PC-3 (cell line): ENCODE measurements around the gene OR2J2. TPM values are rescaled to one million over a fixed set of nuclear protein-coding genes. Genes with fewer than 3 reads are reported as not detected.
"Not testable (repeated sequence)": the region's sequence is repeated elsewhere in the genome, so short reads cannot be mapped to it uniquely, and the experiment has no call there.

Experiments
- ATAC-seq: fragments of 200-7000 bp; cut with Tn5 transposase; 2 replicates; pipeline ENCODE4 v1.9.1; 2020; ENCODE audit warnings: mild to moderate bottlenecking, moderate library complexity
- BruUV-seq: library from RNA; stranded (reverse); fragments of 400-500 nt; replicated peaks from 2 replicates; lab custom pipeline; 2021; lab: Mats Ljungman, UMichigan
- CTCF ChIA-PET: fragments of 300-600 bp; sonication (Branson Sonifier 250); formaldehyde crosslinking; loops from one replicate; lab custom pipeline; 2022; ENCODE audit warnings: antibody characterized with exemption; lab: Charles Lee
- POLR2A ChIA-PET: fragments of 300-600 bp; sonication (Branson Sonifier 250); formaldehyde crosslinking; loops from one replicate; lab custom pipeline; 2022; ENCODE audit warnings: antibody characterized with exemption; ENCODE audit not compliant: unreplicated experiment; lab: Charles Lee
- DNase-seq: peaks from one replicate; pipeline ENCODE4 v3.0.0-alpha.2; 2015
- H2AFZ ChIP-seq: fragments of 300-600 bp; sonication (generic); 2 replicates; pipeline ENCODE4 v1.6.0; 2016; ENCODE audit warnings: antibody characterized with exemption, low read length
- H3F3A ChIP-seq: fragments of 300-600 bp; sonication (generic); one replicate; pipeline ENCODE4 v1.6.0; 2017; ENCODE audit warnings: antibody characterized with exemption, low read length, control low read depth, mild to moderate bottlenecking; ENCODE audit not compliant: unreplicated experiment
- H3K27ac ChIP-seq: fragments of 300-600 bp; sonication (generic); 2 replicates; pipeline ENCODE4 v1.5.1; 2016; ENCODE audit warnings: mild to moderate bottlenecking, low read length
- H3K27me3 ChIP-seq: fragments of 300-600 bp; sonication (generic); 2 replicates; pipeline ENCODE4 v1.6.1; 2016; ENCODE audit warnings: low read length, mixed read lengths
- H3K36me3 ChIP-seq: fragments of 300-600 bp; sonication (generic); 2 replicates; pipeline ENCODE4 v1.6.1; 2016; ENCODE audit warnings: low read depth, mixed run types, low read length, mixed read lengths
- H3K4me1 ChIP-seq: fragments of 300-600 bp; sonication (generic); 2 replicates; pipeline ENCODE4 v1.5.1; 2016; ENCODE audit warnings: low read length; ENCODE audit not compliant: insufficient read depth
- H3K4me2 ChIP-seq: fragments of 300-600 bp; sonication (generic); 2 replicates; pipeline ENCODE4 v1.6.0; 2016; ENCODE audit warnings: low read length
- H3K4me3 ChIP-seq: fragments of 300-600 bp; sonication (generic); 2 replicates; pipeline ENCODE4 v1.5.1; 2016; ENCODE audit warnings: mild to moderate bottlenecking, low read length, mixed read lengths
- H3K79me2 ChIP-seq: fragments of 300-600 bp; sonication (generic); 2 replicates; pipeline ENCODE4 v1.6.1; 2017; ENCODE audit warnings: low read length, mixed read lengths
- H3K9ac ChIP-seq: fragments of 300-600 bp; sonication (generic); 2 replicates; pipeline ENCODE4 v1.6.0; 2016; ENCODE audit warnings: mild to moderate bottlenecking, low read length
- H3K9me2 ChIP-seq: fragments of 300-600 bp; sonication (generic); replicated peaks from 2 replicates; pipeline ENCODE4 v1.6.1; 2016; ENCODE audit warnings: mixed run types, low read length, mixed read lengths
- H3K9me3 ChIP-seq: fragments of 300-600 bp; sonication (generic); 2 replicates; pipeline ENCODE4 v1.6.1; 2016; ENCODE audit warnings: low read length, mixed read lengths
- H4K20me1 ChIP-seq: fragments of 300-600 bp; sonication (generic); 2 replicates; pipeline ENCODE4 v1.6.1; 2016; ENCODE audit warnings: low read length, mixed read lengths
- CTCF ChIP-seq: fragments of 300-600 bp; sonication (generic); conservative IDR thresholded peaks from 2 replicates; pipeline ENCODE4 v1.5.1; 2017; ENCODE audit warnings: antibody characterized with exemption, low read depth, mild to moderate bottlenecking, low read length
- EZH2 ChIP-seq: fragments of 300-600 bp; sonication (generic); IDR thresholded peaks from one replicate; pipeline ENCODE4 v1.6.1; 2017; ENCODE audit warnings: antibody characterized with exemption, mild to moderate bottlenecking, low read length; ENCODE audit not compliant: unreplicated experiment
- EZH2phosphoT487 ChIP-seq: fragments of 300-600 bp; sonication (generic); IDR thresholded peaks from 2 replicates; pipeline ENCODE4 v1.6.1; 2018; ENCODE audit warnings: mild to moderate bottlenecking, antibody characterized with exemption, low read length, borderline replicate concordance
- intact Hi-C: fragments of 100-400 bp; cut with micrococcal nuclease; formaldehyde crosslinking; loops from 2 replicates; pipeline ENCODE4 v1.9.0; 2023
- total RNA-seq: library from RNA; depleted of rRNA; stranded (reverse); fragments of >200 nt; gene quantifications from 2 replicates; pipeline ENCODE4 v1.2.3, GENCODE V29; 2014

Gene OR2J2
- total RNA-seq, 1 experiment from 2014 or later: not detected

- CTCF ChIA-PET: no interaction called here
- H3K4me3 ChIP-seq: no peak overlapping the region
- no peaks in the 10 kb centered on the region for H3K36me3 ChIP-seq
- ATAC-seq: no peak
- no peak for TF ChIP-seq EZH2
- no peak for TF ChIP-seq EZH2phosphoT487
- no peak for TF ChIP-seq CTCF
- POLR2A ChIA-PET: no interaction called here
- BruUV-seq: no TSS peak
- intact Hi-C loops: no loop called here
- DNase-seq: no peak
- H3F3A ChIP-seq: no peaks in the 10 kb centered on the region
- no peak overlapping the region for H3K9ac ChIP-seq
- no peaks in the 10 kb centered on the region for H3K79me2 ChIP-seq
- H3K4me1 ChIP-seq: no peaks in the 10 kb centered on the region
- no peak overlapping the region for H3K27ac ChIP-seq
- no peak overlapping the region for H2AFZ ChIP-seq
- H3K4me2 ChIP-seq: no peak overlapping the region
- no peaks in the 10 kb centered on the region for H3K9me3 ChIP-seq
- H4K20me1 ChIP-seq: no peaks in the 10 kb centered on the region
- no peaks in the 10 kb centered on the region for H3K9me2 ChIP-seq
- 0 out of 2 replicates have a peak, but pooled peaks cover 5% of the 10 kb centered on the region for H3K27me3 ChIP-seq
Measured at GRCh38 chr6:29153083-29153482, 17.6 kb upstream of the OR2J2 start.

- BruUV-seq, intact Hi-C loops, H3K4me1 ChIP-seq, H4K20me1 ChIP-seq, ATAC-seq, H3K9me2 ChIP-seq, POLR2A ChIA-PET, DNase-seq, CTCF ChIA-PET, H3K9ac ChIP-seq, H3K27ac ChIP-seq, H3K36me3 ChIP-seq, H3K9me3 ChIP-seq, H3K4me3 ChIP-seq, H3K79me2 ChIP-seq, H3F3A ChIP-seq, H2AFZ ChIP-seq, H3K4me2 ChIP-seq: not testable (repeated sequence)
- H3K27me3 ChIP-seq: peaks cover 18% of the 10 kb centered on the region; the same call in 1 of the 2 replicates
Measured at GRCh38 chr6:29155182-29155581, 15.5 kb upstream of the OR2J2 start.

GRCh38 chr6:29159922-29160321, 10.8 kb upstream of the OR2J2 start:
- not testable (repeated sequence) for ATAC-seq, H3K9me2 ChIP-seq, BruUV-seq

GRCh38 chr6:29165571-29165970, 5.1 kb upstream of the OR2J2 start:
- H3F3A ChIP-seq, BruUV-seq, H3K27ac ChIP-seq, H3K36me3 ChIP-seq, H3K9me3 ChIP-seq, H3K9ac ChIP-seq, H3K9me2 ChIP-seq, DNase-seq, H3K79me2 ChIP-seq, ATAC-seq, H3K4me3 ChIP-seq, H3K4me1 ChIP-seq, H2AFZ ChIP-seq, CTCF ChIA-PET, POLR2A ChIA-PET, H3K4me2 ChIP-seq, intact Hi-C loops, H4K20me1 ChIP-seq: not testable (repeated sequence)
- H3K27me3 ChIP-seq: peaks cover 44% of the 10 kb centered on the region

More at GRCh38 chr6:29159922-29160321, 10.8 kb upstream of the OR2J2 start:
- H4K20me1 ChIP-seq, H3K79me2 ChIP-seq, POLR2A ChIA-PET, H3K36me3 ChIP-seq, H3K9me3 ChIP-seq, intact Hi-C loops, H3K4me1 ChIP-seq, H3K9ac ChIP-seq, CTCF ChIA-PET, H3F3A ChIP-seq, DNase-seq, H3K4me2 ChIP-seq, H3K4me3 ChIP-seq, H3K27ac ChIP-seq, H2AFZ ChIP-seq: not testable (repeated sequence)
- H3K27me3 ChIP-seq: peaks cover 46% of the 10 kb centered on the region
